ENCODE results near the gene CEP57L1. TPM values are rescaled to one million over a fixed set of nuclear protein-coding genes. Genes with fewer than 3 reads are reported as not detected.

CEP57L1 gene
- total RNA-seq, 8 experiments from 2014 or later = 12.1 to 31.6 (median 26.0) TPM

- peak; percentile 52 to 100 (median 100) for ATAC-seq (replicated peaks in 6 of 8)
- 0 to 20% (median 17%) methylated on average over 1 of the region's 1 CpG; no CpG with 5 or more reads in 5 of the 10 experiments for WGBS, 10 experiments
- in situ Hi-C loops (cut with MboI; ENCODE audit: low pct_unique_long_range_greater_than_20kb in 2 of 9, low sequenced_read_pairs in 9 of 9, unreplicated experiment in 9 of 9) = no loop called here
- H3K4me3 ChIP-seq = no peak overlapping the region
- H3K27ac ChIP-seq = no peak overlapping the region
- H3K4me1 ChIP-seq (replicated peaks in 1 of 2) = no peaks in the 10 kb centered on the region
These were observed 70.2 kb downstream of the CEP57L1 start for GRCh38 chr6:109165392-109165974.

DNA sequence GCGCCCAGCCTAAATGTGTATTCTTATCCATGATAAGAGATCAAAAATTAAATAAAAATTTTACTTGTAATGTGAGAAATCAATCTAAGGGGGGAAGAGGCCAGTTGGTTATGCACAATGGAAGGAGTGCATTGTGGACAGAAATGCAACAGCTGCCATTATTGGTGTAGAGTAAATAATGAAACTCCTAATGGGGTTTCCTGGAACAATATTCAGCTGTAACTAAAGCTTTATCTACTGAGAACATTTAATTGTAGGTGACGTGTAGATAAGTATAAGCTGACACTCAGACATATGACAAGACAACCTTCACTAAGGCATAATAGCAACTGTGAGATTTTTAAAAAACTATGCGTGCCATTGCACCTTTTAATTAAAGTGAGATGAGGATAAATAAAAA is 71.4 kb downstream of the CEP57L1 start:
- WGBS, 10 experiments = 83 to 100% (median 99%) methylated on average over 1 to 3 of the region's 3 CpGs
- no peak for ATAC-seq (replicated peaks in 6 of 8)
- Histone ChIP-seq H3K4me3 (no peak overlapping the region), H3K4me1 (replicated peaks in 1 of 2) (no peaks in the 10 kb centered on the region), H3K27ac (no peak overlapping the region)
- in situ Hi-C loops (cut with MboI; ENCODE audit: low pct_unique_long_range_greater_than_20kb in 2 of 9, low sequenced_read_pairs in 9 of 9, unreplicated experiment in 9 of 9) = no loop called here

DNA sequence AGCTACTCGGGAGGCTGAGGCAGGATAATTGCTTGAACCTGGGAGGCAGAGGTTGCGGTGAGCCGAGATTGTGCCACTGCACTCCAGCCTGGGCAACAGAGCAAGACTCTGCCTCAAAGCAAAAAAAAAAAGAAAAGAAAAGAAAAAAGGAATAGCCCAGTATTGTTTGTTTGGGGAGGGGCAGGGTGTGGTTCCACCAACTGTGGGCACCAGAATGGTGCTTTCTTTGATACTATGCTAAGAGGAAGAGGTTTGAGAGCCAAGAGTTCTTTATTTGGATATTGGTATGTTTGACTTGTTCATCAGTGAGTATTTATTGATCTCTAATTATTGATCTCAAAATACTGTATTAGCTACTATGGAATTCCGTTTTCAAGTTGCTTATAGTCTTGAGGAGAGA is 72.3 kb downstream of the CEP57L1 start:
- 71 to 100% (median 91%) methylated on average over 1 to 4 of the region's 4 CpGs for WGBS, 10 experiments
- no peak overlapping the region for H3K4me3 ChIP-seq
- no peak for ATAC-seq (replicated peaks in 6 of 8)
- in situ Hi-C loops (cut with MboI; ENCODE audit: low pct_unique_long_range_greater_than_20kb in 2 of 9, low sequenced_read_pairs in 9 of 9, unreplicated experiment in 9 of 9) = no loop called here
- H3K4me1 ChIP-seq (replicated peaks in 1 of 2) = no peaks in the 10 kb centered on the region
- H3K27ac ChIP-seq = no peak overlapping the region

- no peaks in the 10 kb centered on the region for H3K4me1 ChIP-seq (replicated peaks in 1 of 2)
- 0 to 100% (median 77%) methylated on average over 1 to 2 of the region's 2 CpGs for WGBS, 10 experiments
- no peak for ATAC-seq (replicated peaks in 6 of 8)
- in situ Hi-C loops (cut with MboI; ENCODE audit: low pct_unique_long_range_greater_than_20kb in 2 of 9, low sequenced_read_pairs in 9 of 9, unreplicated experiment in 9 of 9) = no loop called here
- H3K4me3 ChIP-seq = no peak overlapping the region
- no peak overlapping the region for H3K27ac ChIP-seq
These were observed 75.0 kb downstream of the CEP57L1 start for GRCh38 chr6:109170333-109170732.

- ATAC-seq (replicated peaks in 6 of 8) = no peak
- Histone ChIP-seq H3K4me3 (no peak overlapping the region), H3K4me1 (replicated peaks in 1 of 2) (no peaks in the 10 kb centered on the region), H3K27ac (no peak overlapping the region)
- WGBS, 10 experiments = 86 to 100% (median 100%) methylated on average over 1 to 2 of the region's 2 CpGs; no CpG with 5 or more reads in 2 of the 10 experiments
- in situ Hi-C loops (cut with MboI; ENCODE audit: low pct_unique_long_range_greater_than_20kb in 2 of 9, low sequenced_read_pairs in 9 of 9, unreplicated experiment in 9 of 9) = no loop called here
These were observed 76.9 kb downstream of the CEP57L1 start for GRCh38 chr6:109172101-109172746.

DNA sequence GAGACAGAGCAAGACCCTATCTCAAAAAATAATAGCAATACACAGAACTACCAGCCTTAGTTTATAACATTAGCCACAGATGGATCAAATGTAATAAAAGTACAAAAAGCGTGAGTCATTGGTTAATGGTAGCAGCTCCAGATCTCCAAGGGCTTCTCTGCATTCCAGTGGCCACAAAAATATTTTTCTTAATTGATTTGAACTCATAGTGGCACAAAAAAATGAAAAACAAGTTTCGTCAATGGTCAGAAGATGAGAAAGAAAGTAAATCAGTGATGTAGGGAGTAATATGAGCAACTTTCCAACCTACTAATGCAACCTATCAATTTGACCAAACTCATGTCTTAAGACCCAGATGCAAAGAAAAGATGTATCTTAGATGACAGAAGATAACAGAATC is 79.6 kb downstream of the CEP57L1 start:
- 6 to 100% (median 84%) methylated on average over 1 to 2 of the region's 2 CpGs for WGBS, 10 experiments
- no peak for ATAC-seq (replicated peaks in 6 of 8)
- H3K4me1 ChIP-seq (replicated peaks in 1 of 2) = no peaks in the 10 kb centered on the region
- H3K4me3 ChIP-seq = no peak overlapping the region
- no peak overlapping the region for H3K27ac ChIP-seq
- in situ Hi-C loops (cut with MboI; ENCODE audit: low pct_unique_long_range_greater_than_20kb in 2 of 9, low sequenced_read_pairs in 9 of 9, unreplicated experiment in 9 of 9) = loop anchor here in 6 of 9 experiments (25.0 kb wide), 2 partner anchors 212 to 237 kb away; partner anchors contain the start of gene CD164 (in 4 of the 6)

DNA sequence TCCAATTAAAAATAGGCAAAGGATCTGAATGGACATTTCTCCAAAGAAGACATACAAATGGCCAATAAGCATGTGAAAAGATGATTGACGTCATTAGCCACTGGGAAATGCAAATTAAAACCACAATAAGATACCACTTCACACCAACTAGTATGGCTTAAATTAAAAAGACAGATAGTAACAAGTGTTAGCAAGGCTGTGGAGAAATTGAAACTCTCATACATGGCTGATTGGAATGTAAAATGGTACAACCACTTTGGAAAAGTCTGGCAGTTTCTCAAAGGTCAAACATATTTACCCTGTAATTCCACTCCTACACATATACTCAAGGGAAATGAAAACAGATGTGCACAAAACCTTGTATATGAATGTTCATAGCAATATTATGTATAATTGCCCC is 83.6 kb downstream of the CEP57L1 start:
- in situ Hi-C loops (cut with MboI; ENCODE audit: low pct_unique_long_range_greater_than_20kb in 2 of 9, low sequenced_read_pairs in 9 of 9, unreplicated experiment in 9 of 9) = loop anchor here in 6 of 9 experiments (25.0 kb wide), 2 partner anchors 208 to 233 kb away; partner anchors contain the start of gene CD164 (in 4 of the 6)

DNA sequence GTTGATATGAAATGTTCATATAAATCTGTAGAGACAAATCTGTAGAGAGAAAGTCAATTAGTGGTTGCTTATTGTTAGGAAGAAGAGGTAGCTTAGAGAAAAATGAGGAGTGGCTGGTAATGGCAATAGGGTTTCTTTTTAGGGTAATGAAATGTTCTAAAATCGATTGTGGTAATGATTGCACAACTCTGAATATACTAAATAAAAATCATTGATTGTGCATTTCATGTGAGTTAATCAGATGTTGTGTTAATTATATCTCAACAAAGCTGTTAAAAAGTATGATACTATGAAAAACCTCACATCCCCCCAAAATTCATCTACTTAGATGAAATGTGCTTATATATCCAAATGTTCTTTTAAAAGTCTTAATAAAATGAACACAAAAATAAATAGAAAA is 84.2 kb downstream of the CEP57L1 start:
- Histone ChIP-seq H3K27ac (no peak overlapping the region), H3K4me3 (no peak overlapping the region), H3K4me1 (replicated peaks in 1 of 2) (no peaks in the 10 kb centered on the region)
- WGBS, 10 experiments = 20 to 60% (median 25%) methylated on average over 1 of the region's 1 CpG; no CpG with 5 or more reads in 3 of the 10 experiments
- no peak for ATAC-seq (replicated peaks in 6 of 8)
- in situ Hi-C loops (cut with MboI; ENCODE audit: low pct_unique_long_range_greater_than_20kb in 2 of 9, low sequenced_read_pairs in 9 of 9, unreplicated experiment in 9 of 9) = loop anchor here in 6 of 9 experiments (25.0 kb wide), 2 partner anchors 208 to 233 kb away; partner anchors contain the start of gene CD164 (in 4 of the 6)

More for the DNA sequence above, 83.6 kb downstream of the CEP57L1 start:
- 36 to 100% (median 57%) methylated on average over 1 of the region's 1 CpG; no CpG with 5 or more reads in 1 of the 10 experiments for WGBS, 10 experiments
- H3K4me1 ChIP-seq (replicated peaks in 1 of 2) = no peaks in the 10 kb centered on the region
- no peak for ATAC-seq (replicated peaks in 6 of 8)
- no peak overlapping the region for H3K27ac ChIP-seq
- H3K4me3 ChIP-seq = no peak overlapping the region

DNA sequence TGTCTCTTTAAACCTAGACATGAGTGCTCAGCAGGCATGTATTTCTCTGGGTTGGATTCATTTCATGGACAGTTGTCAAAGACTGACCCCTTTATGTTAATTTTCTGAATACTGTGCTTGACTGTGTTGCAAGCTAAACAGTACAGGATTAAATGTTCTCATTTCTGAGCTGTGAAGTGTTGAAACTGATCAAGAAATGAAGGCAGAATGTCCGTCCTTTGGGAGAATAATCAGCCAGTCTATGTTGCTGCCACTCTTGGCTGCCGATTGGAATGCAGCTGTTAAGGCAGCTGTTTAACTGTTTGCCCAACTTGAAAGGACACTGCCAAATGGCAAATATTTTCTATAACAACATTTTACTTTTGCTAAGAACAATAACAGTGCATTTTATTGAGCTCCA is 87.3 kb downstream of the CEP57L1 start:
- Histone ChIP-seq H3K4me1 (replicated peaks in 1 of 2) (no peaks in the 10 kb centered on the region), H3K27ac (no peak overlapping the region), H3K4me3 (no peak overlapping the region)
- in situ Hi-C loops (cut with MboI; ENCODE audit: low pct_unique_long_range_greater_than_20kb in 2 of 9, low sequenced_read_pairs in 9 of 9, unreplicated experiment in 9 of 9) = loop anchor here in 6 of 9 experiments (25.0 kb wide), 2 partner anchors 205 to 230 kb away; partner anchors contain the start of gene CD164 (in 4 of the 6)
- peak in 4 of 8 experiments; percentile 23 to 59 (median 54) for ATAC-seq (replicated peaks in 6 of 8)
- 0 to 80% (median 39%) methylated on average over 1 to 2 of the region's 2 CpGs for WGBS, 10 experiments

GRCh38 chr6:109183109-109183650 is 87.9 kb downstream of the CEP57L1 start:
- H3K4me3 ChIP-seq = no peak overlapping the region
- H3K27ac ChIP-seq = no peak overlapping the region
- in situ Hi-C loops (cut with MboI; ENCODE audit: low pct_unique_long_range_greater_than_20kb in 2 of 9, low sequenced_read_pairs in 9 of 9, unreplicated experiment in 9 of 9) = loop anchor here in 6 of 9 experiments (25.0 kb wide), 2 partner anchors 204 to 229 kb away; partner anchors contain the start of gene CD164 (in 4 of the 6)
- no peaks in the 10 kb centered on the region for H3K4me1 ChIP-seq (replicated peaks in 1 of 2)
- WGBS, 10 experiments = 0 to 53% (median 8%) methylated on average over 1 to 2 of the region's 2 CpGs; no CpG with 5 or more reads in 3 of the 10 experiments
- ATAC-seq (replicated peaks in 6 of 8) = peak in 3 of 8 experiments; percentile 57 to 78 (median 66)

DNA sequence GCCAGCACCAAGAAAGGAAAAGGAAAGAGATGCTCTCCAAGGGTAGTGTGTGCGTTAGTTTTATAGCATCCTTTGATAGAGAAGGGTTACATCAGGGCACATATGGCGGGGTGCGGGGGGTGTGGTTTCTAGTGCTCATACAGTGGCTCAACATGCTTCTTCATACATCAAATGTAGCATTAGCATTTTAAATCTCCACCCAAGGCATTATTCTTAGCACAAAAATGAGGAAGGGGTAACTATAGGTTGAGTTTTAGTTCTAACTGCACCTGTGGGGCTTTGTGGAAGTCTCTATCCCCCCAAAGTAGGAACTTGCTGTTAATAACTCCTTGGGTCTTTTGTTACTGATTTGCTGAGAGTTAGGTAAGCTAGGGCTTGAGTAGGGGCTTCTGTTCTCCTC is 89.3 kb downstream of the CEP57L1 start:
- in situ Hi-C loops (cut with MboI; ENCODE audit: low pct_unique_long_range_greater_than_20kb in 2 of 9, low sequenced_read_pairs in 9 of 9, unreplicated experiment in 9 of 9) = loop anchor here in 6 of 9 experiments (25.0 kb wide), 2 partner anchors 203 to 228 kb away; partner anchors contain the start of gene CD164 (in 4 of the 6)
- 0 to 100% (median 50%) methylated on average over 1 to 2 of the region's 3 CpGs; no CpG with 5 or more reads in 5 of the 10 experiments for WGBS, 10 experiments
- Histone ChIP-seq H3K4me1 (replicated peaks in 1 of 2) (no peaks in the 10 kb centered on the region), H3K4me3 (no peak overlapping the region), H3K27ac (no peak overlapping the region)
- no peak for ATAC-seq (replicated peaks in 6 of 8)

DNA sequence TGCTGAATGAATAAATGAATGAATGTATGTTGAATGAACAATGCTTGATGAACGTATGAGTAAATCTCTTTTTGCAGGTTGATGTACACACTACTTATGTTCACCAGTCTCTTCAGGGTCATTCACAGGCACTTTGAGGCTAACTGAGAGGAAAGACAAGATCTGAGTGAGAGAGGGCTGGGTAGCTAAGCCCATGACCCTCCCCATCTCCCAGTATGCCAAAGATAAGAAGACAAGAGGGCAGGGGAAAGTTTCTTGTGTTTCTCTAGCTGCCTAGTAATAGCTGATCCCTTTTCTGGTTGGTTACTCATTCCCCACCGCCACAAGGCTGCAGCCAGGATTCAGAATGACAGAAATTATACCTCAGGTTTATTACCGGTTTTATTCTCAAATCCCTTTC is 90.7 kb downstream of the CEP57L1 start:
- no peak for ATAC-seq (replicated peaks in 6 of 8)
- Histone ChIP-seq H3K27ac (no peak overlapping the region), H3K4me1 (replicated peaks in 1 of 2) (no peaks in the 10 kb centered on the region), H3K4me3 (no peak overlapping the region)
- 25 to 100% (median 58%) methylated on average over 1 to 3 of the region's 3 CpGs; no CpG with 5 or more reads in 2 of the 10 experiments for WGBS, 10 experiments
- in situ Hi-C loops (cut with MboI; ENCODE audit: low pct_unique_long_range_greater_than_20kb in 2 of 9, low sequenced_read_pairs in 9 of 9, unreplicated experiment in 9 of 9) = loop anchor here in 6 of 9 experiments (25.0 kb wide), 2 partner anchors 201 to 226 kb away; partner anchors contain the start of gene CD164 (in 4 of the 6)
